Hepatocyte (in vitro differentiated cells): Measurements from ENCODE around the gene SYNJ2. TPM values are rescaled to one million over a fixed set of nuclear protein-coding genes. Genes with fewer than 3 reads are reported as not detected.

ENCODE experiments used
- DNase-seq: peaks from one replicate; pipeline ENCODE4 v3.0.0-alpha.2; 2016; ENCODE audit warnings: low spot score
- H2AFZ ChIP-seq: fragments of 200-600 bp; sonication (generic); 2 replicates; pipeline ENCODE4 v1.6.0; 2016; ENCODE audit warnings: antibody characterized with exemption, mild to moderate bottlenecking
- H3K27ac ChIP-seq: fragments of 200-600 bp; sonication (generic); 2 replicates; pipeline ENCODE4 v1.5.1; 2016; ENCODE audit warnings: mild to moderate bottlenecking
- H3K27me3 ChIP-seq: fragments of 200-600 bp; sonication (generic); 2 replicates; pipeline ENCODE4 v1.6.1; 2016
- H3K36me3 ChIP-seq: fragments of 200-600 bp; sonication (generic); replicated peaks from 2 replicates; pipeline ENCODE4 v1.5.1; 2016; ENCODE audit warnings: low read depth; ENCODE audit not compliant: insufficient read depth
- H3K4me1 ChIP-seq: fragments of 200-600 bp; sonication (generic); 2 replicates; pipeline ENCODE4 v1.5.1; 2016; ENCODE audit warnings: mild to moderate bottlenecking, moderate library complexity; ENCODE audit not compliant: insufficient read depth
- H3K4me2 ChIP-seq: fragments of 200-600 bp; sonication (generic); 2 replicates; pipeline ENCODE4 v1.6.0; 2016
- H3K4me3 ChIP-seq: fragments of 200-600 bp; sonication (generic); 2 replicates; pipeline ENCODE4 v1.5.1; 2016; ENCODE audit warnings: mild to moderate bottlenecking
- H3K79me2 ChIP-seq: fragments of 200-600 bp; sonication (generic); 2 replicates; pipeline ENCODE4 v1.6.0; 2017; ENCODE audit warnings: mild to moderate bottlenecking
- H3K9me2 ChIP-seq: fragments of 200-600 bp; sonication (generic); replicated peaks from 2 replicates; pipeline ENCODE4 v1.6.0; 2017; ENCODE audit warnings: mild to moderate bottlenecking; ENCODE audit not compliant: insufficient read depth
- H3K9me3 ChIP-seq: fragments of 200-600 bp; sonication (generic); 2 replicates; pipeline ENCODE4 v1.5.1; 2016; ENCODE audit warnings: low read depth, mild to moderate bottlenecking
- H4K20me1 ChIP-seq: fragments of 200-600 bp; sonication (generic); 2 replicates; pipeline ENCODE4 v1.6.0; 2016; ENCODE audit warnings: mild to moderate bottlenecking; ENCODE audit not compliant: insufficient read depth, poor library complexity, severe bottlenecking
- CTCF ChIP-seq: fragments of 200-600 bp; sonication (generic); IDR thresholded peaks from 2 replicates; pipeline ENCODE4 v1.5.1; 2016; ENCODE audit warnings: antibody characterized with exemption, mild to moderate bottlenecking; ENCODE audit not compliant: poor library complexity
- EZH2 ChIP-seq: fragments of 200-600 bp; sonication (generic); IDR thresholded peaks from 2 replicates; pipeline ENCODE4 v1.6.1; 2016; ENCODE audit warnings: antibody characterized with exemption, mild to moderate bottlenecking, borderline replicate concordance
- EZH2phosphoT487 ChIP-seq: fragments of 200-600 bp; sonication (generic); IDR thresholded peaks from one replicate; pipeline ENCODE4 v1.6.1; 2018; ENCODE audit warnings: antibody characterized with exemption, mild to moderate bottlenecking, low read depth, moderate library complexity; ENCODE audit not compliant: unreplicated experiment, severe bottlenecking
- WGBS: methylation state at CpG from one replicate; pipeline ENCODE4 v1.1.6; 2016; ENCODE audit warnings: low lambda C conversion rate; ENCODE audit errors: missing lambda C conversion rate; 5-methylcytosine and 5-hydroxymethylcytosine counted together
- polyA plus RNA-seq: library from polyadenylated mRNA; unstranded; fragments of >200 nt; fragmentation: Nextera tagmentation; extraction: Ambion mirVana; gene quantifications from 2 replicates; pipeline ENCODE4 v1.2.1, GENCODE V29; 2016
- total RNA-seq: library from RNA; depleted of rRNA; stranded (reverse); fragments of >200 nt; gene quantifications from 2 replicates; pipeline ENCODE4 v1.2.3, GENCODE V29; 2014

The SYNJ2 gene
- total and polyA plus RNA-seq, 2 experiments from 2014 or later, result 15.4 to 21.4 TPM

GRCh38 chr6:158032354-158032733 lies 50.7 kb downstream of the SYNJ2 start:
- Histone ChIP-seq H3K4me1 (peaks cover 26% of the 10 kb centered on the region), H3K4me3 (no peak overlapping the region), H3K27ac (no peak overlapping the region), H2AFZ (no peak overlapping the region), H3K27me3 (no peaks in the 10 kb centered on the region), H3K9me2 (no peaks in the 10 kb centered on the region), H4K20me1 (no peaks in the 10 kb centered on the region), H3K9me3 (no peaks in the 10 kb centered on the region), H3K4me2 (no peak overlapping the region), H3K79me2 (peaks cover 20% of the 10 kb centered on the region), H3K36me3 (no peaks in the 10 kb centered on the region)
- TF ChIP-seq CTCF, result no peak
- TF ChIP-seq EZH2, result no peak
- TF ChIP-seq EZH2phosphoT487, result no peak
- 98% methylated on average over 9 of the region's 9 CpGs for WGBS
- no peak for DNase-seq

- Histone ChIP-seq H3K4me3 (no peak overlapping the region), H3K9me3 (no peaks in the 10 kb centered on the region), H3K9me2 (no peaks in the 10 kb centered on the region), H3K4me2 (peak overlapping the region; percentile 61), H3K79me2 (peaks cover 19% of the 10 kb centered on the region), H3K27me3 (no peaks in the 10 kb centered on the region), H3K27ac (peak overlapping the region; percentile 88), H3K36me3 (no peaks in the 10 kb centered on the region), H4K20me1 (no peaks in the 10 kb centered on the region), H3K4me1 (peaks cover 26% of the 10 kb centered on the region), H2AFZ (no peak overlapping the region)
- 97% methylated on average over 30 of the region's 30 CpGs for WGBS
- DNase-seq, result no peak
- TF ChIP-seq EZH2phosphoT487 (no peak), CTCF (no peak), EZH2 (no peak)
Observed at GRCh38 chr6:158033077-158033750, 51.6 kb downstream of the SYNJ2 start.

GRCh38 chr6:158033751-158034702 lies 52.4 kb downstream of the SYNJ2 start:
- Histone ChIP-seq H3K9me3 (no peaks in the 10 kb centered on the region), H3K79me2 (peaks cover 23% of the 10 kb centered on the region), H3K4me2 (peak overlapping the region; percentile 61), H3K36me3 (no peaks in the 10 kb centered on the region), H2AFZ (no peak overlapping the region), H3K4me3 (no peak overlapping the region), H3K27me3 (no peaks in the 10 kb centered on the region), H3K4me1 (peaks cover 26% of the 10 kb centered on the region), H3K9me2 (no peaks in the 10 kb centered on the region), H3K27ac (peak overlapping the region; percentile 88), H4K20me1 (no peaks in the 10 kb centered on the region)
- WGBS, result 47% methylated on average over 14 of the region's 14 CpGs
- DNase-seq, result peak; percentile 83
- no peak for TF ChIP-seq EZH2
- no peak for TF ChIP-seq EZH2phosphoT487
- no peak for TF ChIP-seq CTCF
